GM23338 (cell line): ENCODE data around the gene TSC22D1. TPM values are rescaled to one million over a fixed set of nuclear protein-coding genes. Genes with fewer than 3 reads are reported as not detected.

ENCODE experiments used
- ATAC-seq: fragments of 200-7000 bp; cut with Tn5 transposase; 3 replicates; pipeline ENCODE4 v1.9.1; 2020
- DNase-seq: peaks from one replicate; pipeline ENCODE4 v3.0.0-alpha.2; 2015; ENCODE audit warnings: low spot score
- H2AFZ ChIP-seq: fragments of 200-600 bp; sonication (generic); 2 replicates; pipeline ENCODE4 v1.8.0; 2016; ENCODE audit warnings: antibody characterized with exemption, mild to moderate bottlenecking, moderate library complexity
- H3F3A ChIP-seq: fragments of 200-600 bp; sonication (generic); replicated peaks from 2 replicates; pipeline ENCODE4 v1.8.0; 2017; ENCODE audit warnings: antibody characterized with exemption, mixed run types, low read depth
- H3K27ac ChIP-seq: fragments of 200-600 bp; sonication (generic); 2 replicates; pipeline ENCODE4 v1.6.1; 2016; ENCODE audit warnings: low read depth
- H3K27me3 ChIP-seq: fragments of 200-600 bp; sonication (generic); 2 replicates; pipeline ENCODE4 v1.8.0; 2016; ENCODE audit warnings: mild to moderate bottlenecking, mixed run types, moderate library complexity; ENCODE audit not compliant: insufficient read depth
- H3K36me3 ChIP-seq: fragments of 200-600 bp; sonication (generic); 2 replicates; pipeline ENCODE4 v1.8.0; 2016; ENCODE audit warnings: mild to moderate bottlenecking; ENCODE audit not compliant: insufficient read depth
- H3K4me1 ChIP-seq: fragments of 200-600 bp; sonication (generic); 2 replicates; pipeline ENCODE4 v1.8.0; 2016; ENCODE audit warnings: mild to moderate bottlenecking, moderate library complexity; ENCODE audit not compliant: insufficient read depth
- H3K4me2 ChIP-seq: fragments of 200-600 bp; sonication (generic); 2 replicates; pipeline ENCODE4 v1.7.1; 2017; ENCODE audit warnings: mixed run types
- H3K4me3 ChIP-seq: fragments of 200-600 bp; sonication (generic); 2 replicates; pipeline ENCODE4 v1.6.1; 2016; ENCODE audit warnings: mixed run types
- H3K79me2 ChIP-seq: fragments of 200-600 bp; sonication (generic); replicated peaks from 2 replicates; pipeline ENCODE4 v1.8.0; 2017; ENCODE audit warnings: mild to moderate bottlenecking; ENCODE audit not compliant: insufficient read depth
- H3K9me2 ChIP-seq: fragments of 200-600 bp; sonication (generic); 2 replicates; pipeline ENCODE4 v1.8.0; 2017; ENCODE audit not compliant: insufficient read depth
- H4K20me1 ChIP-seq: fragments of 200-600 bp; sonication (generic); replicated peaks from 2 replicates; pipeline ENCODE4 v1.8.0; 2017; ENCODE audit warnings: mild to moderate bottlenecking; ENCODE audit not compliant: insufficient read depth
- H3K27ac Mint-ChIP-seq: 2 replicates; pipeline ENCODE4 v1.8.0; 2020; ENCODE audit warnings: inconsistent platforms, mild to moderate bottlenecking, moderate library complexity, mixed read lengths
- H3K27me3 Mint-ChIP-seq: 3 replicates; pipeline ENCODE4 v1.8.0; 2022; ENCODE audit warnings: low read depth, mild to moderate bottlenecking, moderate library complexity, mixed read lengths, inconsistent platforms; ENCODE audit not compliant: insufficient read depth, poor library complexity
- H3K36me3 Mint-ChIP-seq: 3 replicates; pipeline ENCODE4 v1.8.0; 2021; ENCODE audit warnings: low read depth, mild to moderate bottlenecking, inconsistent platforms, moderate library complexity, mixed read lengths
- H3K4me1 Mint-ChIP-seq: 3 replicates; pipeline ENCODE4 v1.8.0; 2020; ENCODE audit warnings: mild to moderate bottlenecking, inconsistent platforms, mixed read lengths
- H3K4me3 Mint-ChIP-seq: 3 replicates; pipeline ENCODE4 v1.8.0; 2021; ENCODE audit warnings: moderate library complexity, mild to moderate bottlenecking, inconsistent platforms, mixed read lengths
- H3K9me3 Mint-ChIP-seq: 3 replicates; pipeline ENCODE4 v1.8.0; 2020; ENCODE audit warnings: moderate library complexity, mild to moderate bottlenecking, inconsistent platforms, mixed read lengths
- CREB1 ChIP-seq: fragments of 250-450 bp; sonication (Bioruptor Pico); IDR thresholded peaks from 2 replicates; pipeline ENCODE4 v1.5.0; 2020; ENCODE audit warnings: low read depth, mild to moderate bottlenecking, moderate library complexity
- EZH2 ChIP-seq: fragments of 200-600 bp; sonication (generic); IDR thresholded peaks from one replicate; pipeline ENCODE4 v1.8.0; 2017; ENCODE audit warnings: antibody characterized with exemption, mild to moderate bottlenecking, low read depth; ENCODE audit not compliant: unreplicated experiment
- EZH2phosphoT487 ChIP-seq: fragments of 200-600 bp; sonication (generic); IDR thresholded peaks from one replicate; pipeline ENCODE4 v1.8.1; 2018; ENCODE audit warnings: antibody characterized with exemption; ENCODE audit not compliant: unreplicated experiment
- JUNB ChIP-seq: IDR thresholded peaks from one replicate; pipeline ENCODE4 v1.6.1; 2016; ENCODE audit warnings: antibody characterized with exemption; ENCODE audit not compliant: unreplicated experiment
- NANOG ChIP-seq: IDR thresholded peaks from 2 replicates; pipeline ENCODE4 v1.6.1; 2016; ENCODE audit warnings: antibody characterized with exemption, borderline replicate concordance
- POLR2AphosphoS5 ChIP-seq: IDR thresholded peaks from 2 replicates; pipeline ENCODE4 v1.6.1; 2016; ENCODE audit warnings: antibody characterized with exemption, low read depth
- STAT1 ChIP-seq: IDR thresholded peaks from one replicate; pipeline ENCODE4 v1.6.1; 2016; ENCODE audit warnings: antibody characterized with exemption; ENCODE audit not compliant: unreplicated experiment
- polyA plus RNA-seq: library from polyadenylated mRNA; unstranded; fragments of >200 nt; fragmentation: Nextera tagmentation; extraction: Ambion mirVana; gene quantifications from 2 replicates; pipeline ENCODE4 v1.2.1, GENCODE V29; 2016
- total RNA-seq: library from RNA; depleted of rRNA; stranded (reverse); fragments of >200 nt; shearing (Covaris generic); gene quantifications from 2 replicates; pipeline ENCODE4 v1.2.3, GENCODE V29; 2014
- TF ChIP-seq, protein P1 (sequence below), 2 experiments: fragments of 200-600 bp in 1 of 2; sonication (generic) in 1 of 2; conservative IDR thresholded peaks; 2 replicates each; pipeline versions ENCODE4 v1.5.1 to v1.6.1; 2016 to 2017; ENCODE audit warnings: antibody characterized with exemption in 2 of 2, low read depth in 2 of 2, mild to moderate bottlenecking in 2 of 2, moderate library complexity in 1 of 2
- TF ChIP-seq, protein P2 (sequence below): IDR thresholded peaks from 2 replicates; pipeline ENCODE4 v1.6.1; 2016; ENCODE audit warnings: antibody characterized with exemption
- TF ChIP-seq, protein P3 (sequence below): IDR thresholded peaks from one replicate; pipeline ENCODE4 v1.6.1; 2018; ENCODE audit warnings: antibody characterized with exemption; ENCODE audit not compliant: unreplicated experiment

Gene TSC22D1
- total and polyA plus RNA-seq, 2 experiments from 2014 or later = 58.5 to 114 TPM

DNA sequence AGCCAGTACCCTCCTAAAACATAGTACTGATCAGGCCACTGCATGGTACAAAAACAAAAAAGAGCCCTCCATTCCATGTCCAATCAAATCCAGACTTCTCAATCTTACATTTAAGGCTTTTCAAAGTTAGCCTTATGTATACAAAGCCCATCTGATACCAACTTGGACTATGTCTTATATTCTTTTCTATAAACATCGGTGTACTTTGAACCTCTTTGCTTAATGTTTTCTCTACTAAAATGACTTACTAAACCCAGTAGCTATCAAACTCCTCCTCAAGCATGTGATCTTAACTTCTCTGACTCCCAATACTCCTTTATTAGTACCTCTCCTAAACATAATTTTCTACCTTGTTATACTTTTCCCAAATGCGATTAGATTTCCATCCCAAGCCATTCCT is 14.8 kb downstream of the TSC22D1 start:
- no peak overlapping the region for H3K4me3 Mint-ChIP-seq
- Histone ChIP-seq H2AFZ (no peak overlapping the region), H3K9me2 (no peaks in the 10 kb centered on the region), H3K4me1 (peaks cover 21% of the 10 kb centered on the region), H3K4me2 (no peak overlapping the region), H3K79me2 (peaks cover 100% of the 10 kb centered on the region), H3K27ac (no peak overlapping the region), H4K20me1 (no peaks in the 10 kb centered on the region; the same call in 1 of the 2 replicates), H3K27me3 (no peaks in the 10 kb centered on the region), H3K4me3 (no peak overlapping the region), H3F3A (no peaks in the 10 kb centered on the region), H3K36me3 (no peaks in the 10 kb centered on the region)
- peaks cover 27% of the 10 kb centered on the region for H3K4me1 Mint-ChIP-seq
- ATAC-seq (no peak), DNase-seq (no peak)
- H3K36me3 Mint-ChIP-seq = peaks cover 15% of the 10 kb centered on the region; the same call in 2 of the 3 replicates
- no peaks in the 10 kb centered on the region for H3K27me3 Mint-ChIP-seq
- no peaks in the 10 kb centered on the region for H3K9me3 Mint-ChIP-seq
- TF ChIP-seq POLR2AphosphoS5 (no peak), NANOG (no peak), EZH2 (no peak), CREB1 (CRISPR knock-in tag) (no peak), EZH2phosphoT487 (no peak), STAT1 (no peak), JUNB (no peak)
- TF ChIP-seq, protein P1, sequence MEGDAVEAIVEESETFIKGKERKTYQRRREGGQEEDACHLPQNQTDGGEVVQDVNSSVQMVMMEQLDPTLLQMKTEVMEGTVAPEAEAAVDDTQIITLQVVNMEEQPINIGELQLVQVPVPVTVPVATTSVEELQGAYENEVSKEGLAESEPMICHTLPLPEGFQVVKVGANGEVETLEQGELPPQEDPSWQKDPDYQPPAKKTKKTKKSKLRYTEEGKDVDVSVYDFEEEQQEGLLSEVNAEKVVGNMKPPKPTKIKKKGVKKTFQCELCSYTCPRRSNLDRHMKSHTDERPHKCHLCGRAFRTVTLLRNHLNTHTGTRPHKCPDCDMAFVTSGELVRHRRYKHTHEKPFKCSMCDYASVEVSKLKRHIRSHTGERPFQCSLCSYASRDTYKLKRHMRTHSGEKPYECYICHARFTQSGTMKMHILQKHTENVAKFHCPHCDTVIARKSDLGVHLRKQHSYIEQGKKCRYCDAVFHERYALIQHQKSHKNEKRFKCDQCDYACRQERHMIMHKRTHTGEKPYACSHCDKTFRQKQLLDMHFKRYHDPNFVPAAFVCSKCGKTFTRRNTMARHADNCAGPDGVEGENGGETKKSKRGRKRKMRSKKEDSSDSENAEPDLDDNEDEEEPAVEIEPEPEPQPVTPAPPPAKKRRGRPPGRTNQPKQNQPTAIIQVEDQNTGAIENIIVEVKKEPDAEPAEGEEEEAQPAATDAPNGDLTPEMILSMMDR (conservative IDR thresholded peaks at IDR 0.05; ENCODE audit: low read depth in 2 of 2) = no peak
- TF ChIP-seq, protein P2, sequence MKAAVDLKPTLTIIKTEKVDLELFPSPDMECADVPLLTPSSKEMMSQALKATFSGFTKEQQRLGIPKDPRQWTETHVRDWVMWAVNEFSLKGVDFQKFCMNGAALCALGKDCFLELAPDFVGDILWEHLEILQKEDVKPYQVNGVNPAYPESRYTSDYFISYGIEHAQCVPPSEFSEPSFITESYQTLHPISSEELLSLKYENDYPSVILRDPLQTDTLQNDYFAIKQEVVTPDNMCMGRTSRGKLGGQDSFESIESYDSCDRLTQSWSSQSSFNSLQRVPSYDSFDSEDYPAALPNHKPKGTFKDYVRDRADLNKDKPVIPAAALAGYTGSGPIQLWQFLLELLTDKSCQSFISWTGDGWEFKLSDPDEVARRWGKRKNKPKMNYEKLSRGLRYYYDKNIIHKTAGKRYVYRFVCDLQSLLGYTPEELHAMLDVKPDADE = no peak
- TF ChIP-seq, protein P3, sequence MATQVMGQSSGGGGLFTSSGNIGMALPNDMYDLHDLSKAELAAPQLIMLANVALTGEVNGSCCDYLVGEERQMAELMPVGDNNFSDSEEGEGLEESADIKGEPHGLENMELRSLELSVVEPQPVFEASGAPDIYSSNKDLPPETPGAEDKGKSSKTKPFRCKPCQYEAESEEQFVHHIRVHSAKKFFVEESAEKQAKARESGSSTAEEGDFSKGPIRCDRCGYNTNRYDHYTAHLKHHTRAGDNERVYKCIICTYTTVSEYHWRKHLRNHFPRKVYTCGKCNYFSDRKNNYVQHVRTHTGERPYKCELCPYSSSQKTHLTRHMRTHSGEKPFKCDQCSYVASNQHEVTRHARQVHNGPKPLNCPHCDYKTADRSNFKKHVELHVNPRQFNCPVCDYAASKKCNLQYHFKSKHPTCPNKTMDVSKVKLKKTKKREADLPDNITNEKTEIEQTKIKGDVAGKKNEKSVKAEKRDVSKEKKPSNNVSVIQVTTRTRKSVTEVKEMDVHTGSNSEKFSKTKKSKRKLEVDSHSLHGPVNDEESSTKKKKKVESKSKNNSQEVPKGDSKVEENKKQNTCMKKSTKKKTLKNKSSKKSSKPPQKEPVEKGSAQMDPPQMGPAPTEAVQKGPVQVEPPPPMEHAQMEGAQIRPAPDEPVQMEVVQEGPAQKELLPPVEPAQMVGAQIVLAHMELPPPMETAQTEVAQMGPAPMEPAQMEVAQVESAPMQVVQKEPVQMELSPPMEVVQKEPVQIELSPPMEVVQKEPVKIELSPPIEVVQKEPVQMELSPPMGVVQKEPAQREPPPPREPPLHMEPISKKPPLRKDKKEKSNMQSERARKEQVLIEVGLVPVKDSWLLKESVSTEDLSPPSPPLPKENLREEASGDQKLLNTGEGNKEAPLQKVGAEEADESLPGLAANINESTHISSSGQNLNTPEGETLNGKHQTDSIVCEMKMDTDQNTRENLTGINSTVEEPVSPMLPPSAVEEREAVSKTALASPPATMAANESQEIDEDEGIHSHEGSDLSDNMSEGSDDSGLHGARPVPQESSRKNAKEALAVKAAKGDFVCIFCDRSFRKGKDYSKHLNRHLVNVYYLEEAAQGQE = no peak
- no peak overlapping the region for H3K27ac Mint-ChIP-seq
